CD4-positive, alpha-beta T cell treated with Interleukin-17A for 1 hour (primary cell): ENCODE results near the gene PAGR1.
A peak's percentile ranks its signal among the peaks of the same experiment; 100 is the strongest.
"Not testable (repeated sequence)": the region's sequence is repeated elsewhere in the genome, so short reads cannot be mapped to it uniquely, and the experiment has no call there.

ENCODE experiments used
- DNase-seq: peaks from one replicate; pipeline ENCODE4 v3.0.0-alpha.2; 2020

PAGR1 gene

DNA sequence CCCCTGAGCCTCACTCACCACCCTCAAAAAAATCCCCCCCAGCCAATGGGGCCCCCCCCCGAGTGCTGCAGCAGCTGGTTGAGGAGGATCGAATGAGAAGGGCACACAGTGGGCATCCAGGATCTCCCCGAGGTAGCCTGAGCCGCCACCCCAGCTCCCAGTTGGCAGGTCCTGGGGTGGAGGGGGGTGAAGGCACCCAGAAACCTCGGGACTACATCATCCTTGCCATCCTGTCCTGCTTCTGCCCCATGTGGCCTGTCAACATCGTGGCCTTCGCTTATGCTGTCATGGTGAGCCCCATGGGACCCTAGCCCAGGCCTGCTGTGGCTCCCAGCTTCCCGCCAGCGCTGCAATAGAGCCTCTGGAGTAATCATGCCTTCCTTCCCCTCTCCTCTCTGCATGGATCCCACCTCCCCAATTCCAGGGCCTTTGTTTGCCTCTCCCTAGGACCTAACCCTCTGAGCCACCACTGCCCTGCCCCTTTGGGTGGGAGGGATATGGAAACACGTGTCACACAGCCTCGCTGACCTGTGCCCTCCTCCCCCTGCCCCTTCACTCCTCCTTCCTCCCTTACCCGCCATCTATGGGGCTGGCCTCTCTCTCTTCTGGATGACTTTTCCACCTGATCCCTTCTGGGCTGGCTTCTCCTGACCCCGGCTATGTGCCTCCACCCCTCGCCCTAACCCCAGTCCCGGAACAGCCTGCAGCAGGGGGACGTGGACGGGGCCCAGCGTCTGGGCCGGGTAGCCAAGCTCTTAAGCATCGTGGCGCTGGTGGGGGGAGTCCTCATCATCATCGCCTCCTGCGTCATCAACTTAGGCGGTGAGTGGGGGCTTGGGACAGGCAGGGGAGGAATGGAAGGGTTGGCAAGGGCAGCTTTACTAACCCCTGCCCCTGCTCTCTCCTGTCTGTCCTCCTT, 2.0 kb upstream of the PAGR1 start:
- DNase-seq, result no peak

DNA sequence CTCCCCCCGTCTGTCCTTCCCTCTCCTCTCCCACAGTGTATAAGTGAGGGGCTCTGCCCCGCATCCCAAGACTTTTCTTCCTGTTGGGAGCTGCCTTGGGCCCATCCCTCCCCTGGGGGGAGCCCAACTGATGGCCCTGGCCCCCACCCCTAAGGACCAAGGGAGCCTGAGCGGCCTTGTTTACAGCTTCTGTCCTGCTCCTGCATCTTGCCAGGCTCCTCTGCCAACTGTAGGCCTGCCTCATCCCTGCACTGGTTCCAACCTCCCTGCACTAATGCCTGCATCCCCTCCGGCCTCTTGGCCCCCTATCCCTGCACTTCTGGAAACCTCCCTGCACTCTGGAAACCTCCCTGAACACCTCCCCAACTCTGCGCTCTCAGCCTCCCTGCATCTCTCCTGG, 1.4 kb upstream of the PAGR1 start:
- DNase-seq, result no peak

DNA sequence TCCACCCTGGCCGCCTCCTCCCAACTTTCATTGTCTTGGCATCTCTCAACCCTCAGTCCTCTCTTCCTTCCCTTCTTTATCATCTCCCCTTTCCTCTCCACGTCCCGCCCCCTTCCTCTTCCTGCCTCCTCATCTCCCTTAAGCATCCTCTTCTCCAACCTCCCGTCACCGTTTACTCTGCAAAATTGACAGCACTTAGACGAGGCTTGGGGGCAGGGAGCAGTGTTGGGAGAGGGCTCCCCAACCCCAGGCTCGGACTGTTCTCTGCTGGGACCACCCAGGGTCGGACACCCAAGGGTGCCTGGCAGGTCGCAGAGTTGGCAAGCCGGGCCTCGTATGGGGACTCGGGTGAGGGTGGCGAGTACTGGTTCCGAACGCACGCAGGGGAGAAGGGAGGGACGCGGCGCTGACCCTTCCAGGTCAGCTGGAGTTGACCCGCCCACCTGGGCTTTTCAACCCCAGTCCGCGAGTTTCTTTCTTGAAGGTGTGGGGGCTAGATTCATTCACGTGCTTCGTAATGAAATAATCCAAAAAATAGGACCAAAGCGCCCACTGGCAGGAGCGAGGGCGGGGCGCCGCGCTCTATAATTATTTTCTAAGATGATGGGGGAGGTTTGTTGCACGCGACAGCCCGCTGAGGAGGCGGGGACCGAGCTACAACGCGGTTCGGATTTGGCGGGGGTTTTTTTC, 775 bp upstream of the PAGR1 start:
- DNase-seq, result no peak

DNA sequence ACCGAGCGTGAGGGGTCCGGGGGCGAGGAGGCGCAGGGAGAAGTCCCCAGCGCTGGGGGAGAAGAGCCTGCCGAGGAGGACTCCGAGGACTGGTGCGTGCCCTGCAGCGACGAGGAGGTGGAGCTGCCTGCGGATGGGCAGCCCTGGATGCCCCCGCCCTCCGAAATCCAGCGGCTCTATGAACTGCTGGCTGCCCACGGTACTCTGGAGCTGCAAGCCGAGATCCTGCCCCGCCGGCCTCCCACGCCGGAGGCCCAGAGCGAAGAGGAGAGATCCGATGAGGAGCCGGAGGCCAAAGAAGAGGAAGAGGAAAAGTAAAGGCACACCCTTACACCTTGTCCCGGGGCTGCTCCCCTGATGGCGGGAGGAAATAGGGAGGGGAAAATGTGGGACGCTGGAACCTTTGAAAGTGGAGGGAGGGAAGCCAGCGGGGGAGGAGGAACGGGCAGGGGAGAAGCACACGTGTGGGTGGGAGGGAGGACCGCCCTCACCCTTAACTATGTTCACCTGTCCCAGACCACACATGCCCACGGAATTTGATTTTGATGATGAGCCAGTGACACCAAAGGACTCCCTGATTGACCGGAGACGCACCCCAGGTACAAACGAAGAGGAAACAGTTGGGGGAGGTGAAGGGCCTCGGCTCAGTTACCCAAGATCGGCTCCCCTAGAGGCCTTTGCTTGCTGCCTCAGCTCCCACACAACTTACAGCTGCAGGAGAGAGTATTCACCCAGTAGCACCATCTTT, 916 bp downstream of the PAGR1 start:
- peak; percentile 55 for DNase-seq

DNA sequence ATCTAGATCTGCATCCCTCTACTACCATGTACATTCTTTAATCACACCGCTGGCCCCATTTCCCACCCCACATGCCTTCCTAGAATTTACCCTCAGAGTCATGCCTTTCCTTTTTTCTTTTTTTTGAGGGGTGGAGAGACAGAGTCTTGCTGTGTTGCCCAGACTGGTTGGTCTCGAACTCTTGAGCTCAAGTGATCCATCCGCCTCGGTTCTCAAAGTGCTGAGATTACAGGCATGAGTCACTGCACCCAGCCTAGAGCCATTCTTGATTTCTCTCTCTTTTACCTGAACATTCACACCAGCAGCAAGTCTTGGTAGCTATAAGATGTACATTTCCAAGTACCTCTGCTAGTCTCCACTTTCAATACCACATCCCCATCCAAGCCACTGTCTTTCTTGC, 2.1 kb downstream of the PAGR1 start:
- DNase-seq, result no peak

DNA sequence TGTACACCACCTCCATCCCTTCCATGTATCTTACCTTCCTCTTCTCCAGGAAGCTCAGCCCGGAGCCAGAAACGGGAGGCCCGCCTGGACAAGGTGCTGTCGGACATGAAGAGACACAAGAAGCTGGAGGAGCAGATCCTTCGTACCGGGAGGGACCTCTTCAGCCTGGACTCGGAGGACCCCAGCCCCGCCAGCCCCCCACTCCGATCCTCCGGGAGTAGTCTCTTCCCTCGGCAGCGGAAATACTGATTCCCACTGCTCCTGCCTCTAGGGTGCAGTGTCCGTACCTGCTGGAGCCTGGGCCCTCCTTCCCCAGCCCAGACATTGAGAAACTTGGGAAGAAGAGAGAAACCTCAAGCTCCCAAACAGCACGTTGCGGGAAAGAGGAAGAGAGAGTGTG, 3.6 kb downstream of the PAGR1 start:
- no peak for DNase-seq

DNA sequence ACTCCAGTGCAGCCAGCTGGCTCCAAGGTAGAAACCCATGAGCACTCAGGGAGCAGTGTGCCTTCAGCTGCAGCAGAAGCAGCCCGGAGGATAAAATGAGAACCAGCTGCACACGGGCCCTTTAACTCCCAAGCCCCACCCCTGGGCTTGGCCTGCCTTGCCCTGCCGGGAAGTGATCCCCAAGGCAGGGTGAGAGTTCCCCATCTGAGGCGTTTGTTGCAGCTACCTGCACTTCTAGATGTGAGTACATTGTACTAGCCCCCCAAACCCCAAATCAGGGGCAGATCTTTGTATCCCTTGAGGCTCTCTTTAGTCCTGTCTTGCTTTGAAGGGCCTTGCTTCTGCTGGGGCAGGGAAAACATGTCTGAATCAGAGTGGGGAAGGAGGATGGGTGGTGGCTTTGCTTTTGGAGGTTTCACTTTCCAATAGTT, 4.3 kb downstream of the PAGR1 start, which contains the start of gene MVP:
Gene MVP, plus strand, starts transcription at position 192 of the 431 bp plus-strand sequence. CDS start 10,088 bp downstream, outside the sequence.
- DNase-seq, result peak; percentile 49

DNA sequence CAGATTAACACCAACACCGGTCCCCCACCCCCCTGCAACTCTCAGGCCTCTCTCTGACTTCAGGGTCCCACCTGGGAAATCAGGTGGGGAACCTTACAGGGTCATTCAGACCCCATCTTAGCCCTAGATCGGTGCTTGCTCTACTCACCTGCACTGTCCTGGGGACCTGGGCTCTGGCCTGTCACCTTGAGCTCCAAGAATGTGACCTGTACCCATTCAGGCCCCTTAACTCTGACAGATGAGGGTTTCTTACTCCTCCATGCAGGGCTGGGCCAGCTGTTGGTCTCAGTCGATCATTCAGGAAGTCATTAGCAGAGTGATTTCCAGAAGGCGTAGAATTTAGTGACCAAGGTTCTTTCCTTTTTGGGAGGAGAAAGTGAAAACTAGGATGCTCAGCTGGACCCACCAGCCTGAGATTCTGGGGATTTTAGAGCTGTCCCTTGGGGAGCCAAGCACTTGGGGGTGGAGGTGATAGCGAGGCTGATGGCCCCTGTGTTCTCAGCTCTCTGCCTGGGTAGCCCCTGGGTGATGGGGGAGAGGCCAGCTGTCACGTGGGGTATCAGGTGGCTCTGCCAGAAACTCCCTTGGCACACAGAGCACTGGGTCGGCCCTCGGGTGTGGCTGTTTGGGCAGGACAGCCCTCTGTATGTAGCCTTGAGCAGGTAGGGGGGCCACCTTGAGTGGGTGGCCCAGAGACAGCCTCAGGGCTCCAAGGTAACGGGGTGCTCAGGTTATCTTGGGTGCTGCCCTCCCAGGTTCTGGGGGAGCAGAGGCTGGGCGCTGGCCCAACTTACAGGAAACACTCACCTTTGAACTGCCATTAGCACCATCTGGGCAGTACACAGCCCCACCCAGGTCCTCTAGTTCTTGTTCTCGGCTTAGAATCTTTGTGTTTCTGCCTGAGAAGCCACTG, 5.0 kb downstream of the PAGR1 start:
- peak; percentile 70 for DNase-seq

DNA sequence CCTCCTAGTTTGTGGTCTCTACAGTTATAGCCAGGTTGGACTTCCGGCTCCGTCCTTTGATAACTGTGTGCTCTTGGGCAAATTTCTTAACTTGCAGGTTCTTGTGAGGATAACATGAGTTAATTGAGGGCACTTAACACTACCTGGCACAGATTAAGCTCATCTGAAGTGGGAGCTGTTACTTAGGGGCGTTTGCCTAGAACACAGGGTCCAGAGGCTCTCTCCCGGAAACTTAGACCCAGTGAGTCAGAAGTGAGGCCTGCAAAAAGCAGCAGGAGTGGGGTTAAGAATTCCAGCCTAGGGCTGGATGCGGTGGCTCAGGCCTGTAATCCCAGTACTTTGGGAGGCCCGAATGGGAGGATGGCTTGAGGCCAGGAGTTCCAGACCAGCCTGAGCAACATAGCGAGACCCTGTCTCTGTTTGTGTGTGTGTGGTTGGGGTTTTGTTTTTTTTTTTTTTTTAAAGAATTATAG, 5.7 kb downstream of the PAGR1 start:
- DNase-seq, result no peak

DNA sequence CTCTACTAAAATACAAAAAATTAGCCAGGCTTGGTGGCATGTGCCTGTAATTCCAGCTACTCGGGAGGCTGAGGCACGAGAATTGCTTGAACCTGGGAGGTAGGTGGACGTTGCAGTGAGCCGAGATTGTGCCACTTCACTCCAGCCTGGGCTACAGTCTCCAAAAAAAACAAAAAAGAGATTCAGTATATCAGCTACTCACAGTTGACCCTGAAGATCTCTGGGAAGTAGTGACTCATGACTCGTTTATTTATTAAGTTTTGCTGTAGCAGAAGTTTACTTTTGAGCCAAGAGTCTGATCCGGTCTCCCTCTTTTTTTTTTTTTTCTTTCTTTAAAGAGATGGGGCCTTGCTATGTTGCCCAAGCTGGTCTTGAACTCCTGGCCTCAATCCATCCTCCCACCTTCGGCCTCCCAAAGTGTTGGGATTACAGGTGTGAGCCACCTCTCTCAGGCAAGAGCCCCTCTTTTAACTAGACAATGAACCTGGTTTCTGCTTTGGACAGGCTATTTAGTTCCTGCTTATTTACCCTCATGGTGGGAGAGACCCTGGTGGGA, 8.7 kb downstream of the PAGR1 start:
- DNase-seq, result no peak

DNA sequence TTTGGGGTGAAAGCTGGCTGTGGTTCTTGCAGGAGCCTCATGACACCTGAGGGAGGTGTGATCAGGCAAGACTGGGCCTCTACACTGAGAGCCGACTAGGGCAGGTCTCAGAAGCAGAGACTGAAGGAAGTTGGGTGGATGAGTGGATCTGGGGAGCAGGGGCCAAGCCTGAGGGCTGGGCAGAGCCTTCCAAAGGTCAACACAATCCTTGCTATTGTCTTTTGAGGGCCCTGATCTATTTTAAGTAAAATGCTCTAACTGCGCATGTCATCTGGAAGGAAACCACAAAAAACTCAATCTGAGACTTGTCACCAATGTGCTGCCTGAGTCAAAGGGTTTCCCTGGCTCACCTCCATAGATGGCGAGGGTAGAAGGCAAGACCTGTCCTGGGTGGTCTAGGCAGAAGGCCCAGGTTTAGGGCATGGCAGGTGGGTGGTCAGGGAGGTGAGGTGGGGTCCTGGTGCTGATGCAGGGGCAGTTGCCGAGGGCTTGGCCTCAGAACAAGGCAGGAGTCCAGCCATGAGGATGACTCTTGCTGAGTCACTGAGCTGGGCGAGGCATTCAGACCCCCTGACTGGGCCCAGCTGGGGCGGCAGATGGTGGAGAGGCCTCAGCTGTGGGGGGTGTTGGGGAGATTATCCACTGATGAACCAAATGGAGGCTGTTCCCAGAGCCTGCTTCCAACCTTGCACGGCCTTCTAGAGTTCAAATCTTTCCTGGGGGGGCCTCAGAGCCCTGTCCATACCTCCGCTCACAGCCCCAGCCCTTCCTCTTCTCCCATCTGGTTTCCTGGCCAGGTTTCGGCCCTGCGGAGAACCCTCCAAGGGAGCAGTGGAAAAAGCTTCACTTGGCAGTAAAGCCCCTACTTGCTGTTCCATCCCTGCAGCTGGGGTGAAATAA, 9.4 kb downstream of the PAGR1 start:
- DNase-seq, result peak; percentile 42

- DNase-seq, result no peak
These were observed 10.4 kb downstream of the PAGR1 start for GRCh38 chr16:29826342-29826695.

- DNase-seq, result no peak
These were observed 14.8 kb downstream of the PAGR1 start for GRCh38 chr16:29830774-29831173.

- no peak for DNase-seq
These were observed 15.5 kb downstream of the PAGR1 start for GRCh38 chr16:29831490-29831889.

DNA sequence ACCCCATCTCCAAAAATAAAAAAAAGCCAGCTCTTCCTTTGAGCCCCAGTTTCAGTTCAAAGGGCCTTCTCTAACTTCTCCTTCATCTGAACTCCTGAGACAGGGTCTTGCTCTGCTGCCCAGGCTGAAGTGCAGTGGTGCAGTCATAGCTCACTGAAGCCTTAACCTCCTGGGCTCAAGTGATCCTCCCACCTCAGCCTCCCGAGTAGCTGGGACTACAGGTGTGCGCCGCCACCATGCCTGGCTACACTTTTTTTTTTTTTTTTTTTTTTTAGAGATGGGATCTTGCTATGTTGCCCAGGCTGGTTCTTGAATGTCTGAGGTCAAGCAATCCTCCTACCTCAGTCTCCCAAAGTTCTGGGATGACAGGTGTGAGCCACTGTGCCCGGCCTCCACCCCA, 17.3 kb downstream of the PAGR1 start:
- DNase-seq, result not testable (repeated sequence)

DNA sequence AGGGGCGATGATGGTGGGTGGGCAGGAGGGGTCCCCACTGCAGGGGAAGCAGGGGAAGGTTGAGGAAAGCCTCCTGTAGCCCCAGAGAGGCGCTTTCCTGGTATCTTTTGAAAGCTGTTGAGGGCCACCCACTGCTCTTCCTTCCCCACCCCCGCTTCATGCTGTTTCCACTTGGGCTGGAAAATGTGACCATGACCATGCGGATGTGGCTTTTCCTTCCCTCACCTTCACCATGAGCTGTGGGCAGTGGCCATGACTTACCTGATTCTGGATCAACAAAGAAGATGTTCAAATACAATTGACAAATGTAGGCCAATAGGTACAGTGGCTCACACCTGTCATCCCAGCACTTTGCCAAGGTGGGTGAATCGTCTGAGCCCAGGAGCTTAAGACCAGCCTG, 18.1 kb downstream of the PAGR1 start:
- no peak for DNase-seq

DNA sequence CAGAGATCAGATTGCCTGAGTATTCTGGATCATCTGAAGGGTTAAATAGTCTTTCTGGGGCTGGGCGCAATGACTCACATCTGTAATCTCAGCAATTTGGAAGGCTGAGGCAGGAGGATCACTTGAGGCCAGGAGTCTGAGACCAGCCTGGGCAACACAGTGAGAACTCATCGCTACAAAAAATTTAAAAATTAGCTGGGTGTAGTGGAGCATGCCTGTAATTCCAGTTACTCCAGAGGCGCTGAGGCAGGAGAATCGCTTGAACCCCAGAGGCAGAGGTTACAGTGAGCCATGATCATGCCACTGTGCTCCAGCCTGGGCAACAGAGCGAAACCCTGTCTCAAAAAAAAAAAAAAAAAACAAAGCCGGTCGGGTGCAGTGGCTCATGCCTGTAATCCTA, 20.0 kb downstream of the PAGR1 start:
- no peak for DNase-seq

DNA sequence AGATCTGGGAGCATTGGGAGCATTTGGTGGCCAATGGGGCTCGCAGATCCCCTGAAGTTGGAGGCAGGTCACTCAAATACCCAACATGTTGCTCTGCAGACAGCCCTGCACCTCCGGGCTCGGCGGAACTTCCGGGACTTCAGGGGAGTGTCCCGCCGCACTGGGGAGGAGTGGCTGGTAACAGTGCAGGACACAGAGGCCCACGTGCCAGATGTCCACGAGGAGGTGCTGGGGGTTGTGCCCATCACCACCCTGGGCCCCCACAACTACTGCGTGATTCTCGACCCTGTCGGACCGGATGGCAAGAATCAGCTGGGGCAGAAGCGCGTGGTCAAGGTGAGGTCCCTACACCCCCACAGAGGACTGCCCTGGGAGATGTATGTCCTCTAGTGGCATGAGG, 20.7 kb downstream of the PAGR1 start:
- no peak for DNase-seq

GRCh38 chr16:29837841-29838240, 21.9 kb downstream of the PAGR1 start:
- no peak for DNase-seq

DNA sequence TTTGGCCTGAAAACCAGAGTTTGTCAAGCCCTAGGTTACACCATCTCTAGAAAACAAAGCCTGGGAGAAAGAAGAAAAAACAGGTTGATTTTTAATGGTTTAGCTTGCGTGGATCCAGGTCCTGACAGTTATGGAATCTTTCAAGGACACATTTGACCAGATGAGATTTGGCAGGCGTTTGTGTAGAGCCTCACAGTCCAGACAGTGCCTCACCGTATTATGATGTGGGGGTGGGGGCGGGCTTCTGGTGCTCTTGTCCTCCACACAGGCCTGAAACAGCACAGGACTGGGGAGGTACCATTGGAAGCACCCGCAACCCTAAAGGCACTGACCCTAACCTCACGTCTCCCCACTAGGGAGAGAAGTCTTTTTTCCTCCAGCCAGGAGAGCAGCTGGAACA, 23.9 kb downstream of the PAGR1 start:
- DNase-seq, result no peak

GRCh38 chr16:29840240-29840639, 24.3 kb downstream of the PAGR1 start:
- no peak for DNase-seq
